Measurements from ENCODE around the gene ST6GALNAC4. TPM values are rescaled to one million over a fixed set of nuclear protein-coding genes. Genes with fewer than 3 reads are reported as not detected.
A peak's percentile ranks its signal among the peaks of the same experiment; 100 is the strongest.

Gene ST6GALNAC4, protein sequence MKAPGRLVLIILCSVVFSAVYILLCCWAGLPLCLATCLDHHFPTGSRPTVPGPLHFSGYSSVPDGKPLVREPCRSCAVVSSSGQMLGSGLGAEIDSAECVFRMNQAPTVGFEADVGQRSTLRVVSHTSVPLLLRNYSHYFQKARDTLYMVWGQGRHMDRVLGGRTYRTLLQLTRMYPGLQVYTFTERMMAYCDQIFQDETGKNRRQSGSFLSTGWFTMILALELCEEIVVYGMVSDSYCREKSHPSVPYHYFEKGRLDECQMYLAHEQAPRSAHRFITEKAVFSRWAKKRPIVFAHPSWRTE
- 28.4 and 30.2 TPM in 2 replicates for polyA plus RNA-seq (2012; rRNA removed)
- 11.0 and 21.1 TPM in 2 replicates for polyA plus RNA-seq (2012; cell fraction: cytosol; rRNA removed)
- 29.1 and 30.8 TPM in 2 replicates for polyA plus RNA-seq (2012; cell fraction: nucleus; rRNA removed)

- H3K27me3 ChIP-seq (ENCODE audit: insufficient read depth), result no peaks in the 10 kb centered on the region
- no peaks in the 10 kb centered on the region for H3K9me3 ChIP-seq
- DNase-seq, result peak; percentile 98
- peak within 1 kb of the TSS; percentile 84 for H3K9ac ChIP-seq
- TF ChIP-seq NRF1 (IDR thresholded peaks at IDR 0.05; ENCODE audit: low read depth, low read length), result peak; percentile 59
- TF ChIP-seq TAF1 (IDR thresholded peaks at IDR 0.05; ENCODE audit: borderline replicate concordance, low read depth, low read length), result peak; percentile 38; the same call in 1 of the 2 replicates
- no peak for TF ChIP-seq GATA2 (CRISPR knock-in tag; IDR thresholded peaks at IDR 0.05)
- TF ChIP-seq TCF12 (IDR thresholded peaks at IDR 0.05), result no peak
- 0 out of 2 replicates have a peak, but pooled peaks have one; percentile 14 for TF ChIP-seq YY1 (IDR thresholded peaks at IDR 0.05; ENCODE audit: low read depth)
- peaks cover 21% of the 10 kb centered on the region for H3F3A ChIP-seq (replicated peaks; ENCODE audit: insufficient read depth)
- peak within 1 kb of the TSS; percentile 58 to 95 for H3K27ac ChIP-seq (ENCODE audit: low read depth in 2 of 2, low read length in 1 of 2)
- H3K79me2 ChIP-seq (ENCODE audit: insufficient read depth), result peaks cover 14% of the 10 kb centered on the region
- peak within 1 kb of the TSS; percentile 90 for H2AFZ ChIP-seq (ENCODE audit: low read depth)
- peaks cover 0 to 5% of the 10 kb centered on the region in 2 experiments for H3K36me3 ChIP-seq (replicated peaks in 1 of 2; ENCODE audit: control insufficient read depth in 1 of 2, insufficient read depth in 2 of 2, low read length in 1 of 2)
- no peaks in the 10 kb centered on the region for H4K20me1 ChIP-seq (ENCODE audit: insufficient read depth)
- H3K4me2 ChIP-seq, result peak within 1 kb of the TSS; percentile 92
- no peaks in the 10 kb centered on the region for H3K9me2 ChIP-seq
- POLR2A ChIA-PET, result interaction anchor here (0.8 to 1.4 kb wide), 3 partner anchors 18 to 46 kb away, joined by 3 to 7 read pairs (median 6); no protein-coding TSS in a partner anchor
- WGBS (ENCODE audit: low lambda C conversion rate), result 12% methylated on average over 21 of the region's 71 CpGs
- CTCF ChIA-PET, result interaction anchor here (0.7 to 7.0 kb wide), 6 partner anchors 11 to 182 kb away, joined by 3 to 41 read pairs (median 4); partner anchors contain the start of genes ST6GALNAC6 and TOR2A
- peak within 1 kb of the TSS; percentile 56 to 84 for H3K4me3 ChIP-seq (ENCODE audit: low read depth in 2 of 2, low read length in 1 of 2)
- peaks cover 20 to 35% of the 10 kb centered on the region in 2 experiments; a peak in 3 of 4 replicates for H3K4me1 ChIP-seq (ENCODE audit: control insufficient read depth in 1 of 2, insufficient read depth in 2 of 2, low read depth in 1 of 2, low read length in 1 of 2)
Observed at GRCh38 chr9:127916720-127917581, at the start of gene ST6GALNAC4. ST6GALNAC4 (minus strand) TSS chr9:127917041; CDS start chr9:127916419, 622 bp downstream.

DNA sequence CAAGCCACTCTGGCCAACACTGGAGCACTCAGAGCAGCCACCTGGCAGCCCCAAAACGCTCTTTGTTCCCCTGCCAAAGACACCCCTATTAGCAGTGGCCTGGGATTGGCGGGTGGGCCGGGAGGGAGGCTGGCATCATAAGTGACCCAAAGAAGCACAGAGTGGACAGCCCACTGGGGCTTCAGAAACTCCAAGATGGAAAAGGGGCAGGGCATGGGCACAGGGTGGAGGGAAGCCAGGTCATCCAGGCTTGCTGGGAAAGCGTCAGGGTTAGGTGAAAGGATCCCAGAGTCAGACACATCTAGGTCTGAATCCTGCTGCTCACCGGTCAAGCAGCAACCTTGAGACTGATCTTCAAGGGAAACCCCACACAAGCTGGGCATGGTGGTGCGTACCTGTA lies 49.1 kb upstream of the ST6GALNAC4 start:
- H3K36me3 ChIP-seq (replicated peaks in 1 of 2; ENCODE audit: control insufficient read depth in 1 of 2, insufficient read depth in 2 of 2, low read length in 1 of 2), result no peaks in the 10 kb centered on the region
- H2AFZ ChIP-seq (ENCODE audit: low read depth), result no peak overlapping the region
- WGBS (ENCODE audit: low lambda C conversion rate), result 42% methylated on average over 5 of the region's 6 CpGs
- no peaks in the 10 kb centered on the region for H3K9me3 ChIP-seq
- peak; percentile 54 for DNase-seq
- H3K79me2 ChIP-seq (ENCODE audit: insufficient read depth), result peaks cover 84% of the 10 kb centered on the region
- POLR2A ChIA-PET, result interaction anchor here (1.1 kb wide), 1 partner anchor 8 kb away, joined by 3 read pairs; no protein-coding TSS in a partner anchor
- 0 out of 2 replicates have a peak, but pooled peaks cover 4% of the 10 kb centered on the region for H4K20me1 ChIP-seq (ENCODE audit: insufficient read depth)
- H3F3A ChIP-seq (replicated peaks; ENCODE audit: insufficient read depth), result peaks cover 15% of the 10 kb centered on the region
- no peak overlapping the region for H3K4me3 ChIP-seq (ENCODE audit: low read depth in 2 of 2, low read length in 1 of 2)
- H3K9me2 ChIP-seq, result no peaks in the 10 kb centered on the region
- CTCF ChIA-PET, result interaction anchor here (1.0 to 4.7 kb wide), 5 partner anchors 8 to 70 kb away, joined by 4 to 21 read pairs (median 12); no protein-coding TSS in a partner anchor
- H3K9ac ChIP-seq, result peak overlapping the region; percentile 64
- H3K27ac ChIP-seq (ENCODE audit: low read depth in 2 of 2, low read length in 1 of 2), result peak overlapping the region; percentile 91 to 93
- 0 out of 2 replicates have a peak, but pooled peaks have one; percentile 2 for TF ChIP-seq ZBTB33 (IDR thresholded peaks at IDR 0.05; ENCODE audit: borderline replicate concordance, low read depth)
- no peak for TF ChIP-seq RXRA (IDR thresholded peaks at IDR 0.05; ENCODE audit: borderline replicate concordance, low read depth)
- TF ChIP-seq SMC3 (IDR thresholded peaks at IDR 0.05; ENCODE audit: low read depth, low read length), result no peak
- peak; percentile 1; the same call in 1 of the 2 replicates for TF ChIP-seq RFX5 (IDR thresholded peaks at IDR 0.05; ENCODE audit: low read length)
- TF ChIP-seq YY1 (IDR thresholded peaks at IDR 0.05; ENCODE audit: low read depth), result no peak
- H3K27me3 ChIP-seq (ENCODE audit: insufficient read depth), result no peaks in the 10 kb centered on the region
- peaks cover 79 to 94% of the 10 kb centered on the region in 2 experiments for H3K4me1 ChIP-seq (ENCODE audit: control insufficient read depth in 1 of 2, insufficient read depth in 2 of 2, low read depth in 1 of 2, low read length in 1 of 2)
- H3K4me2 ChIP-seq, result peak overlapping the region; percentile 77; the same call in 1 of the 2 replicates
